M059J (cell line): ENCODE measurements around the gene PCP4L1. TPM values are rescaled to one million over a fixed set of nuclear protein-coding genes. Genes with fewer than 3 reads are reported as not detected.
A peak's percentile ranks its signal among the peaks of the same experiment; 100 is the strongest.
"Not testable (repeated sequence)": the region's sequence is repeated elsewhere in the genome, so short reads cannot be mapped to it uniquely, and the experiment has no call there.

Experiments used
- DNase-seq: peaks from one replicate; pipeline ENCODE4 v3.0.0-alpha.2; 2012; ENCODE audit warnings: low read depth
- total RNA-seq: library from RNA; depleted of rRNA; stranded (reverse); fragments of >200 nt; shearing (Covaris generic); gene quantifications from 2 replicates; pipeline ENCODE4 v1.2.3, GENCODE V29; 2014

PCP4L1 gene
- total RNA-seq, 1 experiment from 2014 or later: not detected

DNA sequence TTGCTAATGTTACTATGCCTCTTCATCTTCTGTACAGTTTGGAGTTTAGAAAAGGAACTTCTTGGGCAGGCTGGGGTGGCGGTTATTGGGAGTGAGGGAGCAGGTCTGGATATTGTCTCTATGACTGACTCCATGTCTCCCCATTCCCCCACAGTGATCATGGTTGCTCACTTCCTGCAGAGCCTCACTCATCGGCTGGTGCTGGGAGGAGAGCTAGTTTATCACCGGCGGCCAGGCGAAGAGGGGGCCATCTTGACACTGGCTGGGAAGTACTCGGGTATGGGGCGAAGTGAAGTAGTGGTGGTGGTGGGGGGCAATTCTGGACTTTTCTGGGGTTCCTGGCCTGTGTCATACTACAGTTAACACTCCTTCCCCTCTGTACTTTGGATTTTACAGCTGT is 30.5 kb upstream of the PCP4L1 start:
- no peak for DNase-seq

DNA sequence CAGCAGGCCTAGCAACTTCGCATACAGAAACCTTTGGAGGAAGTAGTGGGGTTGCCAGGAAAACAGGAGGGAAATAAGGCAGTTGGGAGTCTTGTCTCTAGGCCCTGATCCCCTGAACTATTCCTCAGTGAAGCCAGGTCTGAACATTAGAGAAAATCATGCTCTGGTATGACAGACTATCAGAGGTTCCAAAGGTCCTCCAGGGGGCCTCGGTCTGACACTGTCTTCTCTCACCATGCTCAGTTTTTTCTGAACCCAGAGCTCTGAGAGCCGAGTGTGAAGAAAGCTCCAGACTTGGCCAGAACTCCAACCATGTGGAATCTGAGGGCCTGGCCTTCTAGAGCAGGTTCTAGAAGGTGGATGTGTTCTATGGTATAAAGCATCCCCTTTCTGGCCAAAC is 28.6 kb upstream of the PCP4L1 start:
- DNase-seq: no peak

DNA sequence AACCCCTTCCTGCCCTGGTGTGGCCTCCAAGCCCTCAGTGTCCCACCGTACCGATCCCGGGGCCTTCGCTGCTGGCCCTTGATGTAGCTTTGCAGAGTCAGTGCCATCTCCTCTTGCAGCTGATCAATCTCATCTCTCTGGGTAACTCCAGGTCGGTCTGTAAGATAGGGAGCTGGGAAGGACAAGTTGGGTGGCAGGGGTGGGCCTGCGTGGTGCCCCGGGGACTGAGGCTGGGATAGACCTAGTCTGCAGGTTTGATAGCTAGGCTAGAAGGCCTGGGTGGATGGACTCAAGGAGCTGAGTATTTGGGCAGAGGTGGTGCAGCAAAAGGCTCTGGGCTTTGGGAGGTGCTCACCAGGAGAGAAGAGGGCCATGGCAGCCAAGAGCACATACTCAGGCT is 27.8 kb upstream of the PCP4L1 start:
- DNase-seq: no peak

DNA sequence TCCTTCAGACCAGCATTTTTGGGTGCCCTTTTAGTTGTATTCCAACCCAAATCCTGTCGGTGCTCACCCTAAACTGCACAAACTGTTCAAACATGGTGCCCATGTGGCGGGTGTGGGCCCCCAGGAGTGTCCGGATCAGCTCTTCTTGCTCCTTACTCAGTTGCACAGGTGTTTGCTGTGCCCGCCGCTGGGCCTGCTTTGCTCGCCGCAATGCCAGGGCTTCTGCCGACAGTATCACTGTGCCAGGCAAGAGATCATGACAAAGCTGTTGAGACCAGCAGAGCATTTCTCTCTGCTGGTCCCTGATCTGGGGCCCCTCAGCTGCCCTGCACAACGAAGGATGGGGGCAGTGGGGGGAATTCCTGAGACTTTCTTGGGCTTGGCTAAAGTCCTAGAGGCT is 25.4 kb upstream of the PCP4L1 start:
- DNase-seq: no peak

DNA sequence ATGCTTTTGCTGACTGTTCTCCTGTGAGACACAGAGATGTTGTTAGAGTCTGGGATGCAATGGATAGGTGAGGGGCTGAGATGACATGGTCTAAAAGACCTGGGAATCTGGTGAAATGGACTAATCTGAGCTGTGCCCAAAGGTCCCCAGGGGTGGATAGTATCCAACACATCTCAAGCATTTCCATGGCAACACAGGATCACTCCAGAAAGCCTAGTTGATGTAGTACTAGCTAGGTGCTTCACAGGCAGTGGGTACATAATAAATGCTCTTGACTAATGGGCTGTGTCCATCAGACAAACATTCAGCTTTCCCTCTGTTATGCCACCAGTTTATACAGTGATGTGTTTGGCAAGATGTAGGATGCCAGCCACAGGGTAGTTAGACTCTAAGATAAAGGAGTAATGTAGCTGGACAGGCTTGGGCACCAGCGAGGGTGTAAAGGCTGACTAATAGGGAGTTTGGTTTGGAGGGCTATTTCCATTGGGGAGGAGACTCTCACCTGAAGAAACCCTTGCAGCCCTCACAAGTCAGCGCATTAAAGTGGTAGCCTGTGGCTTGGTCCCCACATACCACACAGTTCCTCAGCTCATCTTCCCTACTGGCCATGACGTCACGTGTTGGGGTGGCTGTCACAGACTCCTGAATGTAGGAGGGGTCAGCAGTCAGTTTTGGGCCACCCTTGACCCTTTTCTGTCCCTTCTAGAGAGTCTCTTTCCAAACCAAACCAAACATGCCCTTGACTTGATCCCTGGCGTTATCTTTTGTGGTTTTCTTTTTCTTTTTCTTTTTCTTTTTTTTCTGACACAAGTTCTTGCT is 22.4 kb upstream of the PCP4L1 start:
- DNase-seq: no peak

DNA sequence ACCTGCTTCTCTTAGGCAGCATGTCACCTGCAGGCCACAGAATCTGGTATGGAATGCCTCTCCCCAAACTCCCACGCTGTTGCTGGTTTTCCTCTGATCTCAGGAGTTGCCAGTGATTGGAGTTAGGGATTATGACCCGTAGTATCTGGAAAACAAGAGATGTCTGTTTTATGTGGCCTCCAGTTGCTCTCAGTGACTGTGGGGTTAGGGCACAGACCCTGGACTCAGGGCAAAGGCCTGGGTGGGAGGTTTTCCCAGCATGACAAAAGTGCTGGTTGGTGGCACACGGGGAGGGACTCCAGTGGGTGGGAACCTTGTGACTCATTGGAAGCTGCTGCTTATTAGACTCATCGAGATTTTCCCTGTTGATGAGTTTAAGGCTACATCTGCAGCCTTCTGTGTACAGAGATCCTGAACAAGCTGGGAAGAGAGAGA is 20.5 kb upstream of the PCP4L1 start, which contains the start of gene NR1I3:
Gene NR1I3, minus strand, starts transcription at position 165 of the 435 bp plus-strand sequence. CDS start 1,638 bp downstream, outside the sequence.
- DNase-seq: no peak

DNA sequence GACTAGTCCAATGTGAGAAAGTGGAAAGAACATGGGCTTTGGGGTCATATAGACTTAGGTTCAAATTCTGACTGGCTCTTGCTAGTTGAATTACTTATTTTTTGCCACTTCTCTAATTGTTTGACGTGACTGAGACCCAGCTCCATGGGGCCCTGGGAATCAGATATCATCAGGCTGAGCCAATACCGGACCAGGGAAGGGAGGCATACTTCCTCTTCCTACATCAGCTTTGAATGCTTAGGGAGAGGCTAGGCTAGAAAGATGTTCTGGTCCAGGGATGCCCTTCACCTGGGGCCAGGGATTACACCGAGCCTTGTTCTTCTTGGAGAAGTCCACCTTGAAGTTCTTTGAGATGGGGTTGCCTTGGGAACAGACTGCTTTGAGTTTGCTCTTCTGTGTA is 16.9 kb upstream of the PCP4L1 start:
- no peak for DNase-seq

DNA sequence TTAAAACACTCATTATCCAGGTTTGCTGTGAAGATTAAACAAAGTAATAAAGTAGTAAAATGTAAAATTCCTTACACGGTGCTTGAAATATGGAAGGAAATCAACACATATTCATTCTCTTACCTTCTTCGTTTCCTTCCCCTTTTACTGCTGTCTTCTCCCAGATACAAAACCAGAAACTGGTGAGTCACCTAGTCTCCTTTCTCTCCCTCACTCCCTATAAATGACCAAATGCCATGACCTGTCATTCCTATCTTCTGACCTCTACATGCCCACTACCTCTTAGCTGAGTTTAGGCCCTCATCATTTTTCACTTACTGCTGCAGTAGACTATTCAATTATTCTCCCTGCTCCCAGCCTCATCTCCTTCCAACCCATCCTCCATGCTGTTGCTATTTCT is 16.2 kb upstream of the PCP4L1 start:
- DNase-seq: peak; percentile 55

DNA sequence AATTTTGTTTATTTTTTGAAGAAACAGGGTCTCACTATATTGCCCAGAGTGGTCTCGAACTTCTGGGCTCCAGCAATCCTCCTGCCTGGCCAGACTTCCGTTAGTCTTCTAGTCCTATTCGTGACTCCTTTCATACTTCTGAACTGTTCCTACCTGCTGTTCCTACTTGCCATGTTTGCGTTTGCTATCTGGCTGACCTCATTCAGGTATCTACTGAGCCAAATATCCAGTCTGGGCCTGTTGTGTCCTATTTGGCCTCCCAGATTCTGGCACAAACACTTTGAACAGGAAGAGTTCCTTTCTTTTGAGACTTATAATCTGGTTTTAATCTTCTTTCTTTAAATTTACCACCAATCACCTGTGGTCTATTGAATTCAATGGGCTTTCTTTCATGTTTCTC is 13.7 kb upstream of the PCP4L1 start:
- no peak for DNase-seq

DNA sequence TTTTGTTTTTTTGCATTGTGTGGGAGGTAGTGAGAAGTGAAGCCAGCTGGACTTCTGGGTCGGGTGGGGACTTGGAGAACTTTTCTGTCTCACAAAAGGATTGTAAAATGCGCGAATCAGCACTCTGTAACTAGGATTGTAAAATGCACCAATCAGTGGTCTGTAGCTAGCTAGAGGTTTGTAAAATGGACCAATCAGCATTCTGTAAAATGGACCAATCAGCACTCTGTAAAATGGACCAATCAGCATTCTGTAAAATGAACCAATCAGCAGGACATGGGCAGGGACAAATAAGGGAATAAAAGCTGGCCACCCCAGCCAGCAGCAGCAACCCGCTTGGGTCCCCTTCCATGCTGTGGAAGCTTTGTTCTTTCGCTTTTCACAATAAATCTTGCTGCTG is 8.4 kb upstream of the PCP4L1 start:
- not testable (repeated sequence) for DNase-seq

DNA sequence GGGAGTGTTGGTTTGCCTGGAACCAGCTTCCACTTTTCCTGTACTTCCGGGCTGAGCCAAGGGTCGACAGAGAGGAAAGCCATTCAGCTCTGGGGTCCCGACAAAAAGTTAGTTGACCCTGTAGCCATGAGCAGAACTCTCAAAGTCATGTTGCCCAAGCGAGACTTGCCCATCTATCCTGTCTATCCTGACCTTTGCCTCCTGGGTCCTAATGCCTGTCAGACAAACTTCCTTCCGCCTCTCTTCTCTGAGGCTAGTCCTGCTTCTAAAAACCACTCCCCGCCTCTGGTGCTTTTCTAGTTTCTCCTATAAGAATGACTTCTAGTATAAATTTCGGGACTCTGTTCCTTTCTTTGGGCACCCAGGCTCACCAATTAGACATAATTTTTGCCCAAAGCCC is 7.7 kb upstream of the PCP4L1 start:
- DNase-seq: no peak

DNA sequence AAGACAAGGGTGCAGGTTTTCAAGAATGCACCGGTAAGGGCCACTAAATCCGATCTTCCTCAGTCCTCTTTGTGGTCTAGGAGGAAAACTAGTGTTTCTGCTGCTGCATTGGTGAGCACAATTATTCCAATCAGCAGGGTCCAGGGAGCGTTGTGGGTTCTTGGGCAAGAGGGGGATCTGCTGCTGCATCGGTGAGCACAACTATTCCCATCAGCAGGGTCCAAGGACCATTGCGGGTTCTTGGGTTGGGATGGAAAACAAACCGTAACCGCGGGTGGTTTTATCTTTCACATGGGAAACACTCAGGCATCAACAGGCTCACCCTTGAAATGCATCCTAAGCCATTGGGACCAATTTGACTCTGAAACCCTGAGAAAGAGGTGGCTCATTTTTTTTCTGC is 7.0 kb upstream of the PCP4L1 start:
- DNase-seq: no peak

DNA sequence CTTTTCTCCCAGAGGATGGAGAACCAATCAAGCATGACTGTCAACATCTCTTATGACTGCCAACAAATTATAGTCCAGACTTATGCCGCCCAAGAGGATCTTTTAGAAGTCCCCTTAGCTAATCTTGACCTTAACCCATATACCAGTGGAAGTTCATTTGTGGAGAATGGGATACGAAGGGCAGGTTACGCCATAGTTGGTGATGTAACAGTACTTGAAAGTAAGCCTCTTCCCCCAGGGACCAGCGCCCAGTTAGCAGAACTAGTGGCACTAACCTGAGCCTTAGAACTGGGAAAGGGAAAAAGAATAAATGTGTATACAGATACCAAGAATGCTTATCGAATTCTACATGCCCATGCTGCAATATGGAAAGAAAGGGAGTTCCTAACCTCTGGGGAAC is 3.2 kb upstream of the PCP4L1 start:
- not testable (repeated sequence) for DNase-seq

DNA sequence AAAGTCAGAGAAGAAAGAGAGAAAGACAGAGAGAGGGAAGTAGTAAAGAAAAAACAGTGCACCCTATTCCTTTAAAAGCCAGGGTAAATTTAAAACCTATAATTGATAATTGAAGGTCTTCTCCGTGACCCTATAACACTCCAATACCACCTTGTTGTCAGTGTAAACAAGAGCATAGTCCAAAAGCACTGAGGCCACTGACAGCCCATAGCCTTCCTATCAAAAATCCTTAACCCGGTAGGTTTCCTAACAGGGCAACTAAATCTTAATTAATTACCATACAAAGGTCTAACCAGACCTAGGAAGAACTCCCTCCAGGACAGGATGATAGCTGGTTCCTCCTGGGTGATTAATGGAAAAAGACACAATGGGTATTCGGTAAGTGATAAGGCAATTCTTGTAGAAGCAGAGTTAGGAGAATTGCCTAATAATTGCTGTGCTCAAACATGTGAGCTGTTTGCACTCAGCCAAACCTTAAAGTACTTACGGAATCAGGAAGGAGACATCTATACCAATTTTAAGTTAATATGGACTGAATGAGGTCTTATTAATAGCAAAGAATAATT is 2.5 kb upstream of the PCP4L1 start:
- DNase-seq: not testable (repeated sequence)

DNA sequence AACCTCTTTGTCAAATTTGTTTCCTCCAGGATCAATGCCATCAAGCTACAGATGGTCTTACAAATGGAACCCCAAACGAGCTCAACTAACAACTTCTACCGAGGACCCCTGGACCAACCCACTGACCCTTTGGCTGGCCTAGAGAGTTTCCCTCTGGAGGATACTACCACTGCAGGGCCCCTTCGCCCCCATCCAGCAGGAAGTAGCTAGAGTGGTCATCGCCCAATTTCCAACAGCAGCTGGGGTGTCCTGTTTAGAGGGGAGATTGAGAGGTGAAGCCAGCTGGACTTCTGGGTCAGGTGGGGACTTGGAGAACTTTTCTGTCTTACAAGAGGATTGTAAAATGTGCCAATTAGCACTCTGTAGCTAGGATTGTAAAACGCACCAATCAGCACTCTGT is 1.4 kb upstream of the PCP4L1 start:
- DNase-seq: not testable (repeated sequence)

DNA sequence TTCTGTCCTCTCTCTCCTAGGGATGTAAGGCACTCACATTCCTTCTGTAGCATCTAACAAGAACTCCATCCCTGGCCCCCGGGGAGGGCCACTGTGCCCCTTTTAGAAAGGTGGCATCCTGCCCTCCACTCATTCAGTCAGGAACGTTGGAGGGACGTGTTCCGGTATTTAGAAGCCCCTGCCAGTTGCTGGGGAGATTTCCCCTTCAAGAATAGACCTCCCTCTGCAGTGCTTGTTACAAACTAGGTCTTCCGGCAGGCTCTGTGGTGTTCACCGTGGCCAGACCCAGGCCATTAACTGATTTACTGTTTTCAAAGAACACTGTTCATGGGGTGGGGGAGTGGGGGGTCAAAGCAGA is 779 bp downstream of the PCP4L1 start:
- DNase-seq: no peak

DNA sequence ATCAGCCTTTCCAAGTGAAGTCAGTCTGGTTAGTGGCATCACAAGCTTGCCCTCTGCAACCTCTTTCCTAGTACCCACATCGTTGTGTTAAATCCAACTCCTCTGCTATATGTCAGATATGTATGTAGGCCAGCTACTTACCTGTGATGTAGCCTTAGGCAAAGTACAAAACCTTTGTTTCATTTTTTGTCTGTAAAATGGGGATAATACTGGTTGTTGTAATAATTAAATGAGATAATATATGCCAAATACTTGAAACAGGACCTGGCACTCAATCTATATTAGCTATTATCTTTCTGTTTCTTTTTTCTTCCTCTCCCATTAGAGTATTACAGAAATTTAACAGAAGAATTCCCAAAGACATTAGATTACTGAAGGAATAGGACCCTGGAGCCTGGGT is 1.2 kb downstream of the PCP4L1 start:
- no peak for DNase-seq

DNA sequence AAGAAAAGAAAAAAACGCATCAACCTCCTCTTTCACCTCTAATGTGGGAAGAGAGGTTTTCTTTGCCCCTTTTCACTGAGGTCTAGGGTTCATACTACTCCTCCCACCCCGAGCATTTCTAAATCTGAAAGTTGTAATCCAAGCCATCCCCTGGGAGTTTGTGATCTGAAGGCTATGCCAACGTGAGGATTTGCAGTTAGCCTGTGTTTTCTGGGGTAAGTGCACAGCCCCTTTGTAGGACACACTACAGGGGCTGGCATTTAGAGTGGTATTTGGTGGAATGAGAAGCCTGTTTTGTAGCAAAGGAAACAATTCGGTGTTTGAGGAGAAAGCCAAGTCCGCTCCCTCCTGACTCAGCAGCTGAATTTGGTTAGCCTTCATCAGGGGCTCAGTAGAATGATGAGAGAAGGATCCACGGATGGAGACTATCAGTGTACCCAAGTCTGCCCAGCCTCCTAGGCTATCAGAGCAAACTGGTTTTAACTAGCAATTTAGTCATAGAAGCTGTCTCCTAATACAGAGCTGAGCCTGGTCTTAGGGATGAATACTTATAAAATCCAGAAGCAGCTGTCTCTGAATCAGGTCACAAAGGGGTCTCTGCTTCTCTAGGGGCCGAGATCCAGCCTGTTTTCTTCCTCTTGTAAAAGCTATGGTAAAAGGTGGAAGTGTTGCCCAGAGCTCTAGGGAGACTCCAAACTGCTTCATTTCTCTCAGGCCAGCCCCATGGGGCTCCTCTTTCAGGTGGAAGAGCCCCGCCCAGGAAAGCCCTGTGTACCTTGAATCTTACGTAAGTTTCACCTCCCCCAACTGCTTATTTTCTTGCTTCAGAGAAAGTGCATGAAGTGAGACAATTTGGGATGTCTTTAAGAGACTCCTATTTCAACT is 2.1 kb downstream of the PCP4L1 start:
- no peak for DNase-seq

DNA sequence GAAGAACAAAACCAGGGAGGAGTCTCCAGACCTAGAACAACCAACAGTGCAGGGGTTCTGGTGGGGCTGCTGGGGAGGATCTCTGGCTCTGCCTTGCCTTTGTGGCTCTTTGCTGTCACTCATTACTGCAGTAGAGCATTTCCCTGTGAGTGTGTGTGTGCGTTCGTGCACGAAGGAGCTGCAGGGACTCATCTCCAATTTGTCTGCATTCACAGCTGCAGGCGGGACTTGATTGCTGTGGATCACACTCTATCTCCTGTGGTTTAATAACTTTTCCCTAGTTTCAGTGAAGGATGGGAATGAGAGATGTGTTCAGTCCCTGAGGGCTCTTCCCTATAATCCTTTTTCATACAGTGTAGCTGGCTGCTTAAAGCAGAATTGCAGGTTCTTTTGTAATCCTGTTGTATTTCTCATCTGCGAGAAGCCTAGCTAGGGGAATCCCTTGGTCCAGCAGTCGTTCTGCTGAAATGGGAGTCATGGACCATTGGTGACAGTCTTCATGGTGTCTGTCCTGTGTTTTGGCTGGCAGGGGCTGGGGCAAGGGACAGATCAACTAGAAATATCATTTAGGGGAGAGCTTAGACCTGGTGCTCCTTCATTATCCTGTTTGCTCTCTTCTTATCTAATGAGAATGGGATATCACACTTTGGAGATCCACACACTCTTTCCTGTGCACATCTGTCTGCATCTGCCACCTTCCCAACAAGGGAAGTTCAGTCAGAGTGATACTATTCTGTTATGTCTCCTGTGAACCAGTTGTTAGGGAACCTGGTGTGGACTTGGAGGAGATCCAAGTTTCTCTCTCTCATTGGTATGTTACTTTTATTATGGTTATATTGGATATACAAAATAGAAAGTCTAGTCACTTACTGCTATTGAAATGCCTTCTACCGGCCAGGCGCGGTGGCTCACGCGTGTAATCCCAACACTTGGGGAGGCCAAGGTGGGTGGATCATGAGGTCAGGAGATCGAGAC is 3.0 kb downstream of the PCP4L1 start:
- peak; percentile 11 for DNase-seq

DNA sequence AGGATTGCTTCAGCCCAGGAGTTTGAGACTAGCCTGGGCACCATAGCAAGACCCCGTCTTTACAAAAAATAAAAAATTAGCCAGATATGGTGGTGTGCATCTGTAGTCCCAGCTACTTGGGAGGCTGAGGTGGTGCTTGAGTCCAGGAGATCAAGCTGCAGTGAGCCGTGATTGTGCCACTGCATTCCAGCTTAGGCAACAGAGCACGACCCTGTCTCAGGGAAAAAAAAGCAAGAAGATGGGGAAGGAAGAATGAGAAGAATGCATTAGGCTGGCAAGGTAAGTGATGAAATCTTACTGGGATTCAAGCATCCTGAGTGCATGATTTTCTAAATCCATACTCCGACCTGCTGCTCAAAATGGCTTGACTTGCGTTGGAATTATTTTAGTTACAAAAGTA is 6.8 kb downstream of the PCP4L1 start:
- no peak for DNase-seq

DNA sequence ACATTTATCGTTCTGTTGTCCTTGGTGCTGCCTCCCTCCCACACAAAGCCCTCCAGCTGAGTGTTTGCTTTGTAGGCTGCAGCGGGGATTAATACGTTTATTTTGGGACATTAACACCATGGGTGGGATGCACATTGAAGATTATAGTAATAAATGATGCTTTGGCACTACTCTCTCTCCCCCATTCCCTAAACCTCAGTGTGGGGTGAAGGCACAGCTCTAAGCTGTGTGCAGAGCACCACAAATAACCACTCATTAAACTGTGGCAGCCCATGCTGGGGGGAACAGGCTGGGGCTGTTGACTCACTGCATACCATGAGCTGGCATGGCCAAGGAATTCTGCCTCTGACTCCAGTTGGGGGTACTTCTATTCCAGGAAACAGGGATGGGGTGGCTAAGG is 7.7 kb downstream of the PCP4L1 start:
- peak; percentile 62 for DNase-seq
